Mesenteric fat pad (tissue), 1 donor: ENCODE results near the gene TRAK2. TPM values are rescaled to one million over a fixed set of nuclear protein-coding genes. Genes with fewer than 3 reads are reported as not detected.
"Not testable (repeated sequence)": the region's sequence is repeated elsewhere in the genome, so short reads cannot be mapped to it uniquely, and the experiment has no call there.

Experiments
- DNase-seq: peaks from one replicate; pipeline ENCODE4 v3.0.0-alpha.2; 2020; ENCODE audit warnings: low spot score
- total RNA-seq: library from RNA; stranded (reverse); fragmentation: NEBNext Ultra II Directional; extraction: Animal tissue kit (Norgen Biotek cat#: 25700); gene quantifications from one replicate; pipeline ENCODE4 v1.2.1, GENCODE V29; 2021
- donor health status: DM: yes; HTN: yes; CAD: no.

TRAK2 gene
- total RNA-seq, 1 donor from 2014 or later = 59.7 TPM

GRCh38 chr2:201419057-201419635, 32.1 kb downstream of the TRAK2 start:
- no peak for DNase-seq

DNA sequence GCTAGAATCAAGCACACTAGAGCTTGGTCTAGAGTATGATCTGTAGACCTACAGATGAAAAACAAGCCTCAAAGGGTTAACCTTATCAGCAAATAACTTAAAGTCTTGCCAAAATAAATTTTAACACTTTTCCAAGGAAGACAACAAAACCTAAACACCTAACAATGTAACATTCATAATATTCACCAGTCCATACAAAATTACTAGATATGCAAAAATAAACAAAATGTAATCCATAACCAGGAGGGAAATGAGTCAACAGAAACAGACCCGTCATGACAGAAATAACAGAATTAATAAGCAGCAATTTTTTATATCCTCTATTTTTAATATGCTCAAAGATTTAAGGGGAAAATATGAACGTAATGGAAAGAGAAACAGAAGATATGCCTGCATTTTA, 36.1 kb downstream of the TRAK2 start:
- DNase-seq = no peak

GRCh38 chr2:201414099-201415023, 36.9 kb downstream of the TRAK2 start:
- DNase-seq = no peak

GRCh38 chr2:201413552-201413951, 37.7 kb downstream of the TRAK2 start:
- no peak for DNase-seq

- no peak for DNase-seq
These were observed 38.1 kb downstream of the TRAK2 start for GRCh38 chr2:201413143-201413542.

DNA sequence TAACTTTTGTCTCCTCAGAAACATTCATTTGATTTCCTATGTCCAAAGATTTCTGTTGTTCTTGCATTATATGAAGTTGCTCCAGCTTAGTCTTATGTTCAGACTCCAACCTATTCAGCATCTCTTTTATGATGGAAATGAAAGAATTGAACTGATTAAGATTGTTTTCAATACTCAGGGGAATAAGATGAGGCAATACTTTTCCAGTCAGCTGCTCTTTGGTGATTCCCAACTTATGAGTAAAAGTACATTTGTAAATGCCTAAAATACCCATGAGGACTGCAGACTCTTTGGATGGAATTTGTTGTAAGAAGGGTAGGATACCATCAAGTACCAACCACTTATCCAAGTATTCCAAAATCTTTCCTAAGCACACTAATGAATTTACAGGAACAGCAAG, 39.8 kb downstream of the TRAK2 start:
- no peak for DNase-seq

- no peak for DNase-seq
These were observed 42.3 kb downstream of the TRAK2 start for GRCh38 chr2:201408931-201409330.

DNA sequence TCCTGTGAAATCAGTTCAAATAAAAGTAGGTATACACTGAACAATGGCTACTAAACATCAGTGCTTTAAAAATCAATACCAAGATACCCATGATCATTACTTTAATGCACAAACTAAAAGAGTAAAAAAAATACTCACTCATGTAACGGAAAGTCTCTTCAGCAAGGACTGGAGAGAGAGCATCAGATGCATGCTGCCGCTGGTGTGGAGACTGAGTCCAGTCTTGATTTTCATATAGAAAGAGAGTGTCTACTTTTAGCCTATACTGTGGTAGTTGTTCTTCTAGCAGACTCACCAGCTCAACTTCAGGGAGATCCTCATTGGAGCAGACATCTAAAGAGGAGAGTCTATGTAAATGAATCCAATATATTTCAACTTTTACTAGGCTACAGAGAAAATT, 44.0 kb downstream of the TRAK2 start:
- no peak for DNase-seq

- no peak for DNase-seq
These were observed 45.1 kb downstream of the TRAK2 start for GRCh38 chr2:201406077-201406662.

- DNase-seq = no peak
These were observed 46.5 kb downstream of the TRAK2 start for GRCh38 chr2:201404699-201405280.

DNA sequence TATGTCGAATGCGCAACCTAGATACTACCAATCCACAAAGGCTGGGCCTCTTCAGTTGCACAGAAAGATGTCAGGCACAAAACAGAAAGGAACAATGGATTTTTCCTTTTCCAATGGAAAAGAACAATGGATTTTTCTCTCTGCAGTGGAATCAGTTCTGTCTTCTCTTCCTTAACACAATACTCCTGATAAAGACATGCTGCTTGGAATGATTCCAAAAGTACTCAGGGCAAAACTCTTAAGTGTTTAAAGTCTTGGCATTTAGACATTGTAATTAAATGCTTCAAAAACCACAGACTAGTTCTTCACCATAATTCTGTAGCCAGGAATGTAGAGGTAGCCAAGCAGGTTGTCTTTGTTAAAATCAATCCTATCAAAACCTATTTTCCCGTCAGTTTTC, 47.4 kb downstream of the TRAK2 start:
- no peak for DNase-seq

DNA sequence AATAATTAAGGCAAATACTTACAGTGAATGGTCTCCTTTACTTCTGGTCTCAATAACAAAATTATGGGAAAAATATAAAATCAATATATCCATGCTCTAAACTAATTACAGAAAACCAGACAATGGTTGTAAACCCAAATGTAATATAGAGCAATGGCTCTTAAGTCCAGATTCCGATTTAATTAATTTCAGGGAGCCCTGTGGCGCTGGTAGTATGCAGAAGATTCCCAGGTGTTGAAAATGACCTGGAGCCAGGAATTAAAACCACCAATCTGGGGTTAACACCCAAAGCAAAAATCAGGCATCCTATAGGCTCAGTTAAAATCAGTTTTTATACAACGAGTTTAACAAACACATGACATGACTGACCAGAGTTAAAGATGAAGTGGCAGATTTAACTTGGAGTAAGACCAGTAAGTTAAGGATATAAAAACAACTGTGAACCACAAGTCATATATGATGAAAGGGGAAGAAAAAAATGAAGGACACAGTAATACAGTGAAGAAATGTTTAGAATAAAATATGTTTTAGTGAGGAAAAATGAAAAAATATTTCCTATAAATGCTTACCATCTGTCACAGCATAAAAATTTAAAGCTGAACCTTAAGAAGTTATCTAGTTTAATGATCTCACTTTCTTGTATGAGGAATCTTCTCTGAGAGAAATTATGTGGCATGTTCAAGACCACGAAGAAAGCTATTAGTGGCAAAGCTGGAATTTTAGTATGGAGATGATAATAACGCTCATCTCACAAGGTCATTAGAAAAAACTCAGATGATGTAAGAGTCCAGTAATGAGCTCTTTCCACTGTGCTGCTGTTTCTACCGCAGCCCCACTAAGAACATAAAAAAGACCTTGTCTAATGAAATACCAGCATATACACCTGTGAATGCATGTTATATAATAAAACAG, 48.4 kb downstream of the TRAK2 start:
- no peak for DNase-seq

- DNase-seq = no peak
These were observed 49.4 kb downstream of the TRAK2 start for GRCh38 chr2:201401815-201402214.

DNA sequence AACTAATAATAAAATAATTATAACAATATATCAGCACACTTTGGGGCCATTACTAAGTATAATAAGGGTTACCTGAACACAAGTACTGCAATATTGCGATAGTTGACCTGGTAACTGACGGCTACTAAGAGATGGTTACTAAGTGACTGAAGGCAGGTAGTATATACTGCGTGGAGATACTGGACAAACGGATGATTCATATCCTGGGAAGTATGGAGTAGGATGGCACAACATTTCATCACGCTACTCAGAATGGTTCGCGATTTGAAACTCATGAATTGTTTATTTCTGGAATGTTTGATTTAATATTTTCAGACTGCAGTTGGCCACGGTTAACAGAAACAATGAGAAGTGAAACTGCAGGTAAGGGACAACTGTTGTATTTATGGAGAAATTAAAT, 54.7 kb downstream of the TRAK2 start:
- no peak for DNase-seq

DNA sequence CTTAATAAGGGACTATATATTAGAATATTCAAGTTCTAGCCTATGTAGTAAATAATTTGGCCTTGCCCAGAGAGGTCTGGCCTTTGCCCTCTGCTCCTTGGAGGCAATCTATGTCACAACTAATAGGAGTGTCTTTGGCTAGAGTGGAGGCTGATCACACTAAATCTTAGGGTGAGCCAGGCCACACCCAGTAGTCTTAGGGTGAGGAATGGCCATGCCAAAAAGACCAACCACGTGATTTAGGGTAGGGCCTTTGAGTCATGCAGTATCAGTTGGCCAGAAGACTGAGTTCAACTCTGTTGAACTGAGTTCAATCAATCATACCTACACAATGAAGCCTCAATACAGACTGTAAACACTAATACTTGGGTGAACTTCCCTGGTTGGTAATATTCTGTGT, 68.1 kb downstream of the TRAK2 start:
- no peak for DNase-seq

DNA sequence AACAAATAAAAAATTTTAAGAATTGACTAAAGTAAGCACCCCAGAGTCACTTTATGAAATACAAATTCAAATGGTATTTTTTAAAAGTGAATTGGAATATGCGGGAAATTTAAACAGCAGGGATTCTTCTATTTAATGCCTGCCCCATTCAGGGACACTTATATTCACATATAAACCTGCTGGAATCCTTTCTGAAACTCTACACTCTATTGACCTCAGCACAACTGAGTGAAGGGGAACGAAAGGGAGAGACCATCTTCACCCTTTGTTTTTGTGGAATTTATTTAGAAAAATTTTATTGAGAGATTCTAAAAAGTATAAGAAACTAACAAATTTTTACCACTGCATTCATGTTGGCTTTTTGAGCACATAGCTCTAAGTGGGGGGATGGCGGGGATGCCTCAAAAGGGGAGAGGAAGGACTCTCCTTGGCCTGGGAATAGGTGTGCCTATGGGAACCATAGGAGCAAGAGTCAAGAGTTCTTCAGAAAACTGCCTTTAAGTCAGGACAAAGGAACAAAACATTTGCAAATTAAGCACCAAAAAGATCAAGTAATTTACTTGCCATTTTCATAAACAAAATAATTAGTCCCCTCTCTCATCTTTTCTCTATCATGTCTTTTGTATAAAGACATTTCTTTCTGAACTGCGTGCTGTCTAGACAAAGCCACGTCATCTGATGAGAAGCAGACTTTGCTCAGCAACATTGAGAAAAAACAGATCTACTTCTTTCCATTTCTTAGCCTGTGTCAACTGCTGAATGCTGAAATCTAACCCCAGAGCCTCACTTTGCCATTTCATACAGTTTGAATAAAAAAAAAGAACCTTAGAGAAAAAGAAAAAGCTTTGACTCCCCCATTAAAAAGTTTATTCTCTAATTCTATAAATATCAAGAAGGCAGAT, 72.5 kb downstream of the TRAK2 start:
- no peak for DNase-seq

DNA sequence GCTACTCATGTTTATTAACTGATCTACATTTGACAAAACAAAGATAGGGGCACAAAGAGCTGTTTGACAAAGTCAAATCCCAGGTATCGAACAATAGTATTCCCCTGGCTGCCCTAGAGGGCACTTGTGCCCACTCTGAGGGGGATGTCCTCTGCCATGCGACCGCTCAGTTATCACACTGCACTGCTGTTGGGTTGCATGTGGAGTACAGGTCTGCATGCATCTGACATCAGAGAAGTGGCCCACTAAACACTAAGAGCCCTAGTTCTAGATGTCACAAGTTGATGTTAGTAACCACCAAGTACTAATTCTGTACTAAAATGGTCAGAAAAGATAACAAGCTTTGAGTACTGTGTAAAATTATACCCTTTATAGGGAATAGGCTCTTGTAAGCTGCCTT, 74.0 kb downstream of the TRAK2 start:
- DNase-seq = no peak

DNA sequence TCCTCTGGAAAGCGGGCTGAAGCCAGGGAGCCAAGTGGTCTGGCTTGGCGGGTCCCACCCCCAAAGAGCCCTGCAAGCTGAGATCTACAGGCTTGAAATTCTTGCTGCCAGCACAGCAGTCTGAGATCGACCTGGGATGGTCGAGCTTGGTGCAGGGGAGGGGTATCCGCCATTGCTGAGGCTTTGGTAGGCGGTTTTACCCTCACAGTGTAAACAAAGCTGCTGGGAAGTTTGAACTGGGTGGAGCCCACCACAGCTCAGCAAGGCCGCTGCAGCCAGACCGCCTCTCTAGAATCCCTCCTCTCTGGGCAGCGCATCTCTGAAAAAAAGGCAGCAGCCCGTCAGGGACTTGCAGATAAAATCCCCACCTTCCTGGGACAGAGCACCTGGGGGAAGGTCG, 81.5 kb downstream of the TRAK2 start:
- DNase-seq = no peak

DNA sequence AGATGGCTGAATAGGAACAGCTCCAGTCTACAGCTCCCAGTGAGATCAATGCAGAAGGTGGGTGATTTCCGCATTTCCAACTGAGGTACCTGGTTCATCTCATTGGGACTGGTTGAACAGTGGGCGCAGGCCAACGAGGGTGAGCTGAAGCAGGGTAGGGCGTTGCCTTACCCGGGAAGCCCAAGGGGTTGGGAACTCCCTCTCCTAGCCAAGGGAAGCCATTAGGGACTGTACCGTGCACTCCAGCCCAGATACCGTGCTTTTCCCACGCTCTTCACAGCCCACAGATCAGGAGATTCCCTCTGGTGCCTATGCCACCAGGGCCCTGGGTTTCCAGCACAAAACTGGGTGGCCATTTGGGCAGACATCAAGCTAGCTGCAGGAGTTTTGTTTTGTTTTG, 81.9 kb downstream of the TRAK2 start:
- DNase-seq = not testable (repeated sequence)

GRCh38 chr2:201366146-201366545, 85.1 kb downstream of the TRAK2 start:
- no peak for DNase-seq
